HL-60 (cell line): ENCODE measurements around the gene TUBB3.

Experiments
- DNase-seq, 2 experiments: peaks; one replicate each; pipeline ENCODE4 v3.0.0-alpha.2; 2010 to 2020; ENCODE audit warnings: low read depth in 1 of 2, low spot score in 1 of 2
- H3K27ac ChIP-seq: fragments of 250-450 bp; sonication (Bioruptor Pico); replicated peaks from 2 replicates; pipeline ENCODE4 v1.5.1; 2020; ENCODE audit warnings: mild to moderate bottlenecking, moderate library complexity
- H3K27me3 ChIP-seq: fragments of 250-450 bp; sonication (Bioruptor Pico); 2 replicates; pipeline ENCODE4 v1.5.1; 2021; ENCODE audit warnings: mild to moderate bottlenecking, moderate library complexity; ENCODE audit not compliant: insufficient read depth, poor library complexity, severe bottlenecking
- H3K4me3 ChIP-seq: replicated peaks from 2 replicates; pipeline ENCODE4 v1.5.1; 2011; ENCODE audit warnings: mild to moderate bottlenecking, control low read depth, low read length; ENCODE audit not compliant: insufficient read depth
- CTCF ChIP-seq: IDR thresholded peaks from one replicate; pipeline ENCODE4 v1.5.1; 2011; ENCODE audit warnings: low read length, control low read depth, inconsistent platforms; ENCODE audit not compliant: insufficient read depth
- GABPA ChIP-seq: IDR thresholded peaks from 2 replicates; pipeline ENCODE4 v1.6.1; 2012; ENCODE audit warnings: low read depth
- POLR2AphosphoS5 ChIP-seq: IDR thresholded peaks from 2 replicates; pipeline ENCODE4 v1.6.1; 2012; ENCODE audit warnings: low read depth
- REST ChIP-seq: IDR thresholded peaks from 2 replicates; pipeline ENCODE4 v1.6.1; 2012; ENCODE audit warnings: low read depth; ENCODE audit not compliant: insufficient replicate concordance
- SPI1 ChIP-seq: IDR thresholded peaks from 2 replicates; pipeline ENCODE4 v1.6.1; 2012; ENCODE audit warnings: low read depth, mild to moderate bottlenecking, borderline replicate concordance

Gene TUBB3

DNA sequence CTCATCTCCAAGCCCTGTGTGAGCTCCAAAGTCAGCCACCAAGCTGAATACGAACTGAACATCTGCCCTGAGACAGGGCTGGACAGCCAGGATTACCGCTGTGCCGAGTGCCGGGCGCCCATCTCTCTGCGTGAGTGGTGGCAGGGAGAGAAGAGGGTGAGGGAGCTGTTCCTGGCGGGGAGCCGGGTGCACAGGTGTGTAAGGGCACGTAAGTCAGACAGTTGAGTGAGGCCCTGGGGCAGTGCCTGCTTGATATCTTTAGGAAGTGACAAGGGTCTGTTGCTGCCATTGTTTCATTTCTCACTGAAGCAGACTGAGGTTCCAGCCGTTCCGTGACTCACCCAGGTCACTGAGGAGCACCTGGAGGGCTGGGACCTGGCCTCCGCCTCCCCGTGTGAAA, 37.8 kb downstream of the TUBB3 start:
- TF ChIP-seq CTCF (no peak), GABPA (no peak), SPI1 (no peak), POLR2AphosphoS5 (no peak), REST (no peak)
- H3K27ac ChIP-seq = no peak overlapping the region
- no peak for DNase-seq

GRCh38 chr16:89961920-89962319, 38.8 kb downstream of the TUBB3 start:
- DNase-seq = no peak
- TF ChIP-seq REST = no peak
- Histone ChIP-seq H3K4me3 (no peak overlapping the region), H3K27ac (no peak overlapping the region), H3K27me3 (no peaks in the 10 kb centered on the region)

More for the DNA sequence above, 37.8 kb downstream of the TUBB3 start:
- H3K4me3 ChIP-seq = no peak overlapping the region
- no peaks in the 10 kb centered on the region for H3K27me3 ChIP-seq

DNA sequence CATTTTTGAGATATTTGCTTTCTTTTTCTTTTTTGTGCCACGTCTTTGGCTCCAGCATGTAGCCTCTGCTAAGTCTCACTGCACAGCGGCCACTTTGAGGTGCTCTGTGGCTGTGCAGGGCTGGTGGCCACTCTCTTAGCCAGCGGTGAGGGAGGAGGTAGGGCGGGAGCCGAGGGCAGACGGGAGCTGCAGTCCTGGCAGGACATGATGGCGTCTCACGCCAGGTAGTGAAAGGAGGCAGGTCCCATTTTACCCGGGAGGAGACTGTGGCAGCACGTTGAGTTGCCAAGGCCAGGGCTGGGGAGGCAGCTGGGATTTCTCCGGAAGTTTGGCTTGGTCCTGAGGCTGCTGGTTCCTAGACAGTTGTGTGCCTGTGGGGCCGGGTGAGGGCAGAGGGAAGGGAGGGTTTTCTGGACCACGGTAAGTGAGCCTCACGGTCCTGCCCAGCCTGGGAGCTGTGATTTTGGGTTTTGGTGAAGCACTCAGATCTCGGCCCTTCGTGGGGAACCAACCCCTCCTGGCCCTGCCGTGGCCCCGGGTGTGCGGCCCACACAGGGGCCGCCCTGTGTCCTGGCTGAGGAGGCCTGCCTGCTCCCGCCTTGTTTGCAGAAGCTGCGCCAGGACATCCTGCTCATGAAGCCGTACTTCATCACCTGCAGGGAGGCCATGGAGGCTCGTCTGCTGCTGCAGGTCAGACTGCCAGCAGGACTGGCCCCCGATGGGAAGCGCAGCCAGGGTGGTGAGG, 39.8 kb downstream of the TUBB3 start:
- Histone ChIP-seq H3K27me3 (no peaks in the 10 kb centered on the region), H3K4me3 (no peak overlapping the region), H3K27ac (no peak overlapping the region)
- no peak for TF ChIP-seq GABPA
- TF ChIP-seq SPI1 = no peak
- TF ChIP-seq POLR2AphosphoS5 = no peak
- TF ChIP-seq REST = no peak
- no peak for TF ChIP-seq CTCF
- DNase-seq = no peak
